AG09319 (cell line): Measurements from ENCODE around the gene ARHGAP12.
"Not testable (repeated sequence)": the region's sequence is repeated elsewhere in the genome, so short reads cannot be mapped to it uniquely, and the experiment has no call there.

Source experiments
- DNase-seq: peaks from one replicate; pipeline ENCODE4 v3.0.0-alpha.2; 2010; ENCODE audit warnings: low read depth; ENCODE audit errors: extremely low read depth
- CTCF ChIP-seq: IDR thresholded peaks from 2 replicates; pipeline ENCODE4 v1.5.1; 2011; ENCODE audit warnings: low read depth, mild to moderate bottlenecking, inconsistent platforms, low read length, moderate library complexity

Gene ARHGAP12

GRCh38 chr10:31774299-31774900 is 154.2 kb downstream of the ARHGAP12 start:
- TF ChIP-seq CTCF: no peak
- no peak for DNase-seq

GRCh38 chr10:31773749-31774298 is 154.8 kb downstream of the ARHGAP12 start:
- TF ChIP-seq CTCF: no peak
- DNase-seq: no peak

GRCh38 chr10:31771331-31771831 is 157.2 kb downstream of the ARHGAP12 start:
- no peak for DNase-seq
- TF ChIP-seq CTCF: no peak

- no peak for DNase-seq
- peak; percentile 11 for TF ChIP-seq CTCF
Measured at GRCh38 chr10:31770307-31770902, 158.2 kb downstream of the ARHGAP12 start.

- no peak for DNase-seq
- no peak for TF ChIP-seq CTCF
Measured at GRCh38 chr10:31769564-31769963, 159.1 kb downstream of the ARHGAP12 start.

GRCh38 chr10:31768935-31769334 is 159.7 kb downstream of the ARHGAP12 start:
- DNase-seq: not testable (repeated sequence)

- TF ChIP-seq CTCF: no peak
- DNase-seq: no peak
Measured at GRCh38 chr10:31768467-31768866, 160.2 kb downstream of the ARHGAP12 start.

GRCh38 chr10:31765541-31765940 is 163.1 kb downstream of the ARHGAP12 start:
- TF ChIP-seq CTCF: no peak
- DNase-seq: peak; percentile 72
